NCI-H2227 (cell line): ENCODE data around the gene BANP.
"Not testable (repeated sequence)": the region's sequence is repeated elsewhere in the genome, so short reads cannot be mapped to it uniquely, and the experiment has no call there.

Experiments
- DNase-seq: peaks from one replicate; lab custom pipeline; 2025; ENCODE audit not compliant: unreplicated experiment; lab: John Stamatoyannopoulos, UW

BANP gene

GRCh38 chr16:88026964-88027938 lies 76.0 kb downstream of the BANP start:
- DNase-seq = no peak

- not testable (repeated sequence) for DNase-seq
Observed at GRCh38 chr16:88028177-88028930, 77.1 kb downstream of the BANP start.

GRCh38 chr16:88030498-88030897 lies 79.3 kb downstream of the BANP start:
- no peak for DNase-seq

GRCh38 chr16:88030961-88031360 lies 79.7 kb downstream of the BANP start:
- DNase-seq = not testable (repeated sequence)

GRCh38 chr16:88033003-88033740 lies 81.9 kb downstream of the BANP start:
- not testable (repeated sequence) for DNase-seq

- no peak for DNase-seq
Observed at GRCh38 chr16:88034770-88035169, 83.5 kb downstream of the BANP start.

GRCh38 chr16:88035292-88035691 lies 84.1 kb downstream of the BANP start:
- no peak for DNase-seq

- DNase-seq = not testable (repeated sequence)
Observed at GRCh38 chr16:88035884-88036639, 84.8 kb downstream of the BANP start.

GRCh38 chr16:88036640-88036996 lies 85.4 kb downstream of the BANP start:
- not testable (repeated sequence) for DNase-seq

GRCh38 chr16:88037359-88037758 lies 86.1 kb downstream of the BANP start:
- DNase-seq = not testable (repeated sequence)

GRCh38 chr16:88037876-88038525 lies 86.8 kb downstream of the BANP start:
- not testable (repeated sequence) for DNase-seq

GRCh38 chr16:88038526-88038908 lies 87.3 kb downstream of the BANP start:
- DNase-seq = not testable (repeated sequence)

GRCh38 chr16:88039591-88039990 lies 88.4 kb downstream of the BANP start:
- no peak for DNase-seq

GRCh38 chr16:88040196-88040876 lies 89.1 kb downstream of the BANP start:
- not testable (repeated sequence) for DNase-seq

GRCh38 chr16:88040877-88041244 lies 89.6 kb downstream of the BANP start:
- DNase-seq = not testable (repeated sequence)

- DNase-seq = not testable (repeated sequence)
Observed at GRCh38 chr16:88041506-88041905, 90.3 kb downstream of the BANP start.

GRCh38 chr16:88041986-88042562 lies 90.8 kb downstream of the BANP start:
- not testable (repeated sequence) for DNase-seq

GRCh38 chr16:88043208-88043910 lies 92.1 kb downstream of the BANP start:
- not testable (repeated sequence) for DNase-seq
